ENCODE data around the gene SPOCD1.

DNA sequence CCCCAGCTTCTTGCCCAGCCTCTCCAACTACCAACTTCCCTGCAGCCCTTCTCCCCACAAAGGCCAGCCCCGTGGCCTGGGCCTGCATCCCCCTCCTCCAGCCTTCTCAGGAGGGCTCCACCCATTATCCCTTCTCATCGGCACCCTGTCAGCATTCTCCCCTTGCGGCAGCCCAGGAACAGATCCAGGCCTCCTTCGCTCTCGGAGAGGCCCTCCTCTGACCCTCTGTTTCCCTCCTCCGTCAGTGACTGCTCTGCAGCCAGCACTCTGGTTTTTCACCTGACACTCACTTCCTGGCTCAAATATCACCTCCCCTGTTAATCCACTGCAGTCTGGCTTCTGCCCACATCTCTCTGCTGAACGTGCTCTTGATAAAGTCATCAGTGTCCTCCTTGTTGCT, 69.1 kb downstream of the SPOCD1 start:
- no peak for TF ChIP-seq POLR2A (IDR thresholded peaks at IDR 0.05)
- TF ChIP-seq, protein P1, sequence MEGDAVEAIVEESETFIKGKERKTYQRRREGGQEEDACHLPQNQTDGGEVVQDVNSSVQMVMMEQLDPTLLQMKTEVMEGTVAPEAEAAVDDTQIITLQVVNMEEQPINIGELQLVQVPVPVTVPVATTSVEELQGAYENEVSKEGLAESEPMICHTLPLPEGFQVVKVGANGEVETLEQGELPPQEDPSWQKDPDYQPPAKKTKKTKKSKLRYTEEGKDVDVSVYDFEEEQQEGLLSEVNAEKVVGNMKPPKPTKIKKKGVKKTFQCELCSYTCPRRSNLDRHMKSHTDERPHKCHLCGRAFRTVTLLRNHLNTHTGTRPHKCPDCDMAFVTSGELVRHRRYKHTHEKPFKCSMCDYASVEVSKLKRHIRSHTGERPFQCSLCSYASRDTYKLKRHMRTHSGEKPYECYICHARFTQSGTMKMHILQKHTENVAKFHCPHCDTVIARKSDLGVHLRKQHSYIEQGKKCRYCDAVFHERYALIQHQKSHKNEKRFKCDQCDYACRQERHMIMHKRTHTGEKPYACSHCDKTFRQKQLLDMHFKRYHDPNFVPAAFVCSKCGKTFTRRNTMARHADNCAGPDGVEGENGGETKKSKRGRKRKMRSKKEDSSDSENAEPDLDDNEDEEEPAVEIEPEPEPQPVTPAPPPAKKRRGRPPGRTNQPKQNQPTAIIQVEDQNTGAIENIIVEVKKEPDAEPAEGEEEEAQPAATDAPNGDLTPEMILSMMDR (IDR thresholded peaks at IDR 0.05): no peak

All from adrenal gland (tissue), 5 donors.